CD4-positive, alpha-beta T cell treated with Interleukin-1 beta for 1 hour (primary cell): ENCODE measurements around the gene MED13L.

Experiments
- DNase-seq, 2 donors: peaks; one replicate each; pipeline ENCODE4 v3.0.0-alpha.2; 2020 to 2022

The MED13L gene

GRCh38 chr12:116277467-116278278, at the start of gene MED13L:
TSS of gene MED13L (minus strand) at chr12:116277693. CDS start at chr12:116277131, 562 bp downstream.
- DNase-seq = peak; percentile 93

DNA sequence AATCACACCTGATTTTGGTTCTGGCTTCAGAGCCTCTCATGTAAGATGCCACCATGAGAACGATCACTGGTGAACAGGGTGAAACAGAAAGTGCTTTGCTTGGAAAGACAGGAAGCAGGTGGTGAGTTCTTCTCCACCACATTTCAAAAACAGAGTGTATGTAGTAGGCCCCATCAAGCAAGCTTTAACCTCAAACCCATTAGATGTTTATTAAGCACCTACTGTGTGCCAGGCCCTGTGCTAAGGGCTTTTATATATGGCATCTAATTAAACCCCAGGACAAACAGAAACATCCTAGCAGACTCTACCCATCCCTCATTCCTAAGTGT, 47.8 kb upstream of the MED13L start:
- peak; percentile 33 to 39 for DNase-seq

DNA sequence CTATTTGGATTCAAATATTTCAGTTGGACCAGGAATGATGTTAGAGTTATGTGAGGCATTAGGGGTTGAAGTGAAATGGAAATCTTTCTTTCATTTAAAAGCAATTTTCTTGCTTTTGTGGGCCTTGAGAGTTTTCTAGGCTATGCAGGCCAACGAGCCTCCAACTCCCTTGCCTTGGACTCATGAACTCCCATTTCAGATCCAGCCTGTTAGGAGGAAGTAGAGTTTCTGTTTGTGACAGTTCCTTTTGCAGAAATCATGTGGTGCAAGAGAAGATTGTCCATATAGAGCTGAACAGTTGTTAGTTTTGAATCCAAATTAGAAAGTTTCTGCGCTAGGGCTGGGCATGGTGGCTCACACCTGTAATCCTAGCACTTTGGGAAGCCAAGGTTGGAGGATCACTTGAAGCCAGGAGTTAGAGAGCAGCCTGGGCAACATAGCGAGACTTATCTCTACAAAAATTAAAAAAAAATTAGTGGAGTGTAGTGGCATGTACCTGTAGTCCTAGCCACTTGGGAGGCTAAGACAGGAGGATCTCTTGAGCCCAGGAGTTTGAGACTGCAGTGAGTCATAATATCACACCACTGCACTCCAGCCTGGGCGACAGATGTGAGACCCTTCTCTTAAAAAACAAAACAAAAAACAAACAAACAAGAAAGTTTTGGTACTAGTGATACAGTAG, 47.3 kb upstream of the MED13L start:
- DNase-seq = no peak

- no peak for DNase-seq
Observed at GRCh38 chr12:116323406-116324386, 46.2 kb upstream of the MED13L start.

DNA sequence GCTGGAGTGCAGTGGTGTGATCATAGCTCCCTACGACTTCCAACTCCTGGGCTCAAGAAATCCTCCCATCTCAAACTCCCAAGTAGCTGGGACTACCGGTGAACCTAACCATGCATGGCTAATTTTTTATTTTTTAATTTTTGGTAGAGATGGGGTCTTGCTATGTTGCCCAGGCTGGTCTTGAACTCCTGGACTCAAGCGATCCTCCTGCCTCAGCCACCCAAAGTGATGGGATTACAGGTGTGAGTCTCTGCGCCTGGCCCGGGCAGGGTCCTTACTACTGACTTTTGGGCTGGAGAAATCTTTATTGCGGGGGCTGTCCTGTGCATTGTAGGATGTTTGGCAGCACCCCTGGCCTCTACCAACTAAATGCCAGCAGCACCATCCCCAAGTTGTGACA, 44.4 kb upstream of the MED13L start:
- DNase-seq = no peak

DNA sequence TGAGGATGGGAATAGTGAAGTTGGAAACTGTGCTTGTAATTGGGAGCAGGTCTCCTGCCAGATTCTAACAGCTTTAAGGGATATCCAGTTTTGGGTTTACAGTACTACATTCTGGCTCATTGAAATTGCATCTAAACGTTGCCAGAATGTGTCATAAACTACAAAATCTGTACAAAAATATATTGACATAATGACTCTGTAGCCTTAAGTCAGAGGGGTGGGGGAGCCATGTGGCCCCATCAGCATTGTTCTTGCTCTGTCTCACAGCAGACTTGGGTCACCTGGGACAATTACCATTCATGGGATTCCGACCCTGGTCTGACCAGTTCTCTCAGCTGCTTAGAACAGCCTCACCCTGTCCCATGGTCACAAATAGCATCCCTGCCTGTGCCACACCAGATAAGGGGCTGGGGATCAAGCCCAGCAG, 43.3 kb upstream of the MED13L start:
- no peak for DNase-seq

DNA sequence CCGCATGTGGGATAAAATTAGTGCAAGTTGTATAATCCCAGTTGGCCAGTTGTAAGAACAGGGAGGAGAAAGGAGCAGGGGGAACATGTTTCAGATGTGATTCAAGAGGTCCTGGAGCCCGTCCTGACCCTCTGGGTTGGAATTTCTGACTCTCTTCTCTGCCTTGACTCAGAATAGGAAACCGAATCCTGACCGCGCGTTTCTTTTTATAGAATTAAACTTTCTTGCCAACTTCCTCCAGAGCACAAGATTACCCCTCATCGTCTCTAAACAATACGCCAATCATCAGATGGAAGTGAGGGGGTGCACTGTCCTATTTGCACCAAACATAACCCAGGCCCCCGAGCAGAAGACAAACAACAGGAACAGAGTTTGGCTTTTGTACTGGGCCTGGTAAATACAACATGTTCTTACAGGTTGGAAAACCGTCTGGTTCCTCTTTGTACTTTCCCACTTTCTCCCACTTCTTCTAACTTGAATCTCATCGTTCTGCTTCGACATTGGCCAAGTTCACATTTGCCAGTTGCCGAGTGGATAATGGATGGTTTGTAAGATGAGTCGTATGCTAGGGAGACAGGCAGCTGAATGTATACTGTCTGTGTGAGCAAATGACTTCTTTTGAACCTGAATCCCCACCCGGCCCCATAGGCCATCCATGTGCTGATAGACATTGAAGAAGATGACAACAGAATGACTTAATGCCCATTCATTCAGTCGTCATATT, 42.6 kb upstream of the MED13L start:
- DNase-seq = peak in 1 of 2 donors; percentile 8

- DNase-seq = no peak
Observed at GRCh38 chr12:116319233-116319897, 41.9 kb upstream of the MED13L start.

- no peak for DNase-seq
Observed at GRCh38 chr12:116318576-116319232, 41.2 kb upstream of the MED13L start.

DNA sequence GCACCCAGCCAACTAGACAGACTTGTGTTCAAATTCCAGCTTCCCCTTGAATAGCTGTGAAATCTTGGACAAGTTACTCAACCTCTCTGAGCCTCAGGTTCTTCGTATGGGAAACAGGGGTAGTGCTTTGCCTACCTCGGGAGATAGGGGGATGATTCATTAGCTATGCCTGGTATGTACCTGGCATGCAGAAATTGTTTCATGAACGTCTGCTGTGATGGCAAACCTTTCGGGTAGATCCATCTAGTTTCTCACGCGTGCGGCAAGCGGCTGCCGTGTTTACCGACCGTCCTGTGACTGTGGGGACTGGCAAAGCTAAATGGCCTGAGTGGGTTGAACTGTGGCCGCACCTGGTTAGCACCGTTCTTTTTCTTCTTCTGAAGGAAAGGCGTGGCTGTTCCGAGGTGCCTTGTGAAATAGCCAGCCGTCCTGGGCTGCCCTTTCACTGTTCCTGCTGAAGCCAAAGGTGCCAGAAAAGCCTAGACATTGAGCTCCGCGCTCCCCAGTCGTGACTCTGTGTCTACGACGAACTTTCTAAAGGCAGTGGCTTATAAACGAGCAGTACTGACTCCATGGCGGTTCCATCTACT, 40.6 kb upstream of the MED13L start:
- DNase-seq = no peak

DNA sequence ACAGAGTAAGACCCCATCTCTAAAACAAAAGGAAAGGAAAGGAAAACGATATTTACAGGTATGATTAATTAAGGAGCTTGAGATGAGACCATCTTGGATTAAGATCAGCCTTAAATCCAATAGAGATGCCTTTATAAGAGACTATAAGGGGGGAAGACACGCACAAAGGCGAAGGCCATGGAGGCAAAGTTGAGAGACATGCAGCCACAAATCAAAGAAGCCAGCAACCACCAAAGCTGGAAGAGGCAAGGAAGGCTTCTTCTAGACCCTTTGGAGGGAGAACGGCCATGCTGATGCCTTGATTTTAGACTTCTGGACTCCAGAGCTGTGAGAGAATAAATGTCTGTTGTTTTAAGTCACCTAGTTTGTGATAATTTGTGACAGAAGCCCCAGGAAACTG, 39.6 kb upstream of the MED13L start:
- no peak for DNase-seq

GRCh38 chr12:116314477-116314876, 37.0 kb upstream of the MED13L start:
- peak in 1 of 2 donors; percentile 33 for DNase-seq

DNA sequence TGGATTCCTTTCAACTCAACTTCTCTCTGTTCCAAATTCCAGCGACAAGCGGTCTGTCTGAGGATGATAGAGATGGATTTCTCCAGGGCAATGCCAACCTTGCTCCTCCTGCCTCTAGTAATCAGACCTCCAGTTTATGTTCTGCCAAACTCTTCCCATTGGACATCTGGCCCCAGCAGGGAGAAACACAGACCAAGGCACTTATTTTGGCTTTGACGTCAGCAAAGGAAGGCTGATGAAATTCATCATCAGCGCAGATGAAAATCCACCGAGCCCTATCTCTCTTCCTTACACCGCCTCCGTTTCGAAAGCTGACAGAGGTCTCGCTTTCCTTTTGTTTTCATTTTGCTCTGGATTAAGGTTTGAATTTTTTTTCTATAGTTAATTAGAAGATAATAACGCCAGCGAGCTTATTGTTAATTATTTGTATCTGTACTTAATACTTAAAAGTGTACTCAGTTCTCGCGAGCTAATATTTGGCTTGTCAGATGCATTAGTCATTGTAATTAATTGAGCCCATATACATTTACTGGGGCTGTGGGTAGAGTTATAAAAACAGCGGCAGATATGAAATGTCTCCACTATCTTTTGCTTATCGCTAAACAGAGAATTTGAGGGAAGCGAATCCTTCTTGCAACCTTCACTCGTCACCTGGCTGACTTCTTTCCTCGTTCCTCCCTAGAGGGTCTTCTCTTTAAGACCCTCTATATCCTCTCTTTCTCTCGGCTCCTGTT, 35.9 kb upstream of the MED13L start:
- DNase-seq = no peak

GRCh38 chr12:116310082-116310481, 32.6 kb upstream of the MED13L start:
- no peak for DNase-seq

DNA sequence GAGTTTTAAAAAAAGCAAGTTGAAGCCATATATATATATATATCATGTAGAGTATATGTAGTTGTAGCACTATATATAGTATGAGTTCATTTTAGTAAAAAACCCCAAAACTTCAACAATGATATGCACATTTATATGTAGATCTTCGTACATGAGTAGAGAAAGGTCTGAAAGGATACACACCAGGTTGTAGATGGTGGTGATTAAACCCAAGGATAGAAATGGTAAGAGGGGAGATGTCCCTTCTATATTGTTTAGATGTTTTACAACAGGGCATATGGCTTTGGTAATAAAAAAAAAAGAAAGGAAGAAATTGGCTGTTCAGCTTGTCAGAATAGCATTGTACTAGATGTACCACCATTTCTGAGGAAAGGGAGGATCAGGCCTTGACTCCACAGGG, 31.9 kb upstream of the MED13L start:
- no peak for DNase-seq

DNA sequence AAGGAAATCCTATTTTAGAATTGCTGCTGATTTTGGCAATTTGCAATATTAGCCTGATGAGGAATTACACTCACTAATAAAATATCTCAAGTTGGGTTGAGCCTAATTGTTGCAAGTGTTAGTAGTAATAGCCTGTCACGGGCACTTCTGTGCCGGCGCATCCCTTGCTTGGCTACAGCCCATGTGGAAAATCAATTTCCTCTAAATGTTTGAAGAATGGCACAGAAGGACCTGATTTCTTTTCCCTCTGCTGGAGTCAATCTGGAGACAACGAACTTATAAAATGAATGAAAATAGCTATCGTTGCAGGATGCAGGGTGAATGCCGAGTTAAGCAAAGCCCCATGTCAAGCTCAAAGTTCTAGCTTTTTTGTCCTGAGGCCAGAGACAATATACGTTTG, 31.2 kb upstream of the MED13L start:
- DNase-seq = no peak

- DNase-seq = no peak
Observed at GRCh38 chr12:116306968-116307367, 29.5 kb upstream of the MED13L start.

DNA sequence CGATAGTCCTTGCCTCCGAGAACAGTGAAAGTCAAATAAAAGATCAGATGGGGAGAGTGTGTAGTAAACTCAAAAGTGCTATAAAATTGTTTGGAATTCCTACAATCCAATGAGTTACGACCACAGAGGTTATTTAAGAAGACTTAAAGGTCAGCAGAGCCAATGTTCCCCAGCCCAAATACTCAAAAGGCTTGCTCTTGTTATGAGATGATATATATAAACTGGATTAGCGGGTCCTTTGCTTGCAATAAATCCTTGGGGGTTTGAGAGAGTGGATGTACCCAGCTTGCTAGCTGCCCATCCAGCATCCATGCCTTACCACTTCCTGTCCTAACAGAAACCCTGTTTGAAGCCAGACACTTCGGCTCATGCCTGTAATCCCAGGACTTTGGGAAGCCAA, 29.0 kb upstream of the MED13L start:
- no peak for DNase-seq

GRCh38 chr12:116304621-116305020, 27.1 kb upstream of the MED13L start:
- no peak for DNase-seq

DNA sequence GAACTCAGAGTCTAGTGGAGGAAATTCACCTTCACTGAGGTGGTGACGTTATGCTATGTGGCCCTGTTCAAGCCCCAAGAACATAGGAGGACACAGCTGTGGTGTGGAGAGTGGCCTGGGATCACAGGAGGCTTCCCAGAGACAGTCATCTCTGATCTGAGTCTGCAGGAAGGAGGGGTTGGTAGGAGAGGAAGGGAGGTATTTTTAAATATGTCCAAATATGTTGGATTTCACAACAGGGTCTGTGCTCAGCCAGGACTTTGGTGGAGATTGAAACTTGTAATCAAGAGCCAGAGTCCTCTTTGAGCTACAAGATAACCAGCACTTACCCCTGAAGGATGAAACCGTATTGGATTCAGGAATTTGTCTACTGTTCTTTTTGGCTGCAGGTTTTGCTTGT, 26.4 kb upstream of the MED13L start:
- DNase-seq = no peak
